Stimulated activated CD8-positive, alpha-beta memory T cell treated with anti-CD3 and anti-CD28 coated beads, Interleukin-2, amount 100 ng/mL, for 1 hour (primary cell): Measurements from ENCODE around the gene RPS6KA5.
"Not testable (repeated sequence)": the region's sequence is repeated elsewhere in the genome, so short reads cannot be mapped to it uniquely, and the experiment has no call there.

ENCODE experiments used
- DNase-seq, 2 donors: peaks; one replicate each; pipeline ENCODE4 v3.0.0-alpha.2; 2020; ENCODE audit warnings: low read depth in 2 of 2

Gene RPS6KA5

GRCh38 chr14:91060351-91061055 lies at the start of gene RPS6KA5:
TSS of gene RPS6KA5 (minus strand) at chr14:91060641. CDS start at chr14:91060434, 207 bp downstream.
- peak; percentile 97 to 100 for DNase-seq

- no peak for DNase-seq
Observed at GRCh38 chr14:91108941-91109611, 48.6 kb upstream of the RPS6KA5 start.

GRCh38 chr14:91103116-91103515 lies 42.7 kb upstream of the RPS6KA5 start:
- no peak for DNase-seq

GRCh38 chr14:91100102-91100501 lies 39.7 kb upstream of the RPS6KA5 start:
- DNase-seq = no peak

- DNase-seq = no peak
Observed at GRCh38 chr14:91098591-91098990, 38.1 kb upstream of the RPS6KA5 start.

- not testable (repeated sequence) for DNase-seq
Observed at GRCh38 chr14:91097657-91098056, 37.2 kb upstream of the RPS6KA5 start.

GRCh38 chr14:91095178-91095577 lies 34.7 kb upstream of the RPS6KA5 start:
- no peak for DNase-seq

- DNase-seq = no peak
Observed at GRCh38 chr14:91094772-91095171, 34.3 kb upstream of the RPS6KA5 start.

GRCh38 chr14:91093743-91094472 lies 33.5 kb upstream of the RPS6KA5 start:
- not testable (repeated sequence) for DNase-seq

- DNase-seq = no peak
Observed at GRCh38 chr14:91092073-91092472, 31.6 kb upstream of the RPS6KA5 start.

- DNase-seq = no peak
Observed at GRCh38 chr14:91090743-91091142, 30.3 kb upstream of the RPS6KA5 start.

GRCh38 chr14:91089958-91090535 lies 29.6 kb upstream of the RPS6KA5 start:
- no peak for DNase-seq

- DNase-seq = no peak
Observed at GRCh38 chr14:91088585-91089235, 28.3 kb upstream of the RPS6KA5 start.

- not testable (repeated sequence) for DNase-seq
Observed at GRCh38 chr14:91087470-91087869, 27.0 kb upstream of the RPS6KA5 start.

- no peak for DNase-seq
Observed at GRCh38 chr14:91084516-91084915, 24.1 kb upstream of the RPS6KA5 start.

GRCh38 chr14:91082282-91082681 lies 21.8 kb upstream of the RPS6KA5 start:
- no peak for DNase-seq

GRCh38 chr14:91080071-91080470 lies 19.6 kb upstream of the RPS6KA5 start:
- no peak for DNase-seq

GRCh38 chr14:91078095-91078737 lies 17.8 kb upstream of the RPS6KA5 start:
- DNase-seq = no peak

- no peak for DNase-seq
Observed at GRCh38 chr14:91075553-91075952, 15.1 kb upstream of the RPS6KA5 start.

- DNase-seq = no peak
Observed at GRCh38 chr14:91070572-91070971, 10.1 kb upstream of the RPS6KA5 start.

- DNase-seq = no peak
Observed at GRCh38 chr14:91068642-91069041, 8.2 kb upstream of the RPS6KA5 start.
